Uterus (tissue), 4 donors: ENCODE measurements around the gene NCAM1. TPM values are rescaled to one million over a fixed set of nuclear protein-coding genes. Genes with fewer than 3 reads are reported as not detected.
A peak's percentile ranks its signal among the peaks of the same experiment; 100 is the strongest.

ENCODE experiments used
- DNase-seq, 2 donors: peaks; one replicate each; pipeline ENCODE4 v3.0.0-alpha.2; 2019 to 2020
- H3K27ac ChIP-seq, 2 donors: fragments of 200-600 bp; sonication (generic); 1 replicate in 1 of 2; 2 replicates in 1 of 2; pipeline ENCODE4 v1.5.1; 2016 to 2018
- H3K27me3 ChIP-seq, 2 donors: fragments of 200-600 bp; sonication (generic); one replicate each; pipeline ENCODE4 v1.5.1; 2018 to 2019; ENCODE audit warnings: control low read depth in 1 of 2
- H3K36me3 ChIP-seq, 2 donors: fragments of 200-600 bp; sonication (generic); one replicate each; pipeline ENCODE4 v1.5.1; 2019; ENCODE audit warnings: control low read depth in 1 of 2
- H3K4me1 ChIP-seq, 2 donors: fragments of 200-600 bp; sonication (generic); one replicate each; pipeline ENCODE4 v1.5.1; 2018 to 2019; ENCODE audit warnings: control low read depth in 1 of 2
- H3K4me3 ChIP-seq, 2 donors: fragments of 200-600 bp; sonication (generic); 1 replicate in 1 of 2; 2 replicates in 1 of 2; pipeline ENCODE4 v1.5.1; 2018 to 2019; ENCODE audit warnings: mild to moderate bottlenecking in 1 of 2
- H3K9me3 ChIP-seq, 2 donors: fragments of 200-600 bp; sonication (generic); one replicate each; pipeline ENCODE4 v1.5.1; 2019; ENCODE audit warnings: control low read depth in 1 of 2
- CTCF ChIP-seq, 4 experiments: fragments of 200-600 bp in 2 of 4; fragments of 450-650 bp in 2 of 4; sonication (generic) in 2 of 4; IDR thresholded peaks; one replicate each; pipeline ENCODE4 v1.5.1; 2016 to 2019; ENCODE audit warnings: antibody characterized with exemption in 4 of 4, mild to moderate bottlenecking in 2 of 4, moderate library complexity in 1 of 4
- POLR2A ChIP-seq, 2 donors: fragments of 450-650 bp; IDR thresholded peaks; one replicate each; pipeline ENCODE4 v1.6.1; 2016; ENCODE audit warnings: antibody characterized with exemption in 2 of 2, mild to moderate bottlenecking in 1 of 2, moderate library complexity in 1 of 2
- intact Hi-C: fragments of 100-400 bp; cut with DNase I; formaldehyde crosslinking; loops from one replicate; pipeline ENCODE4 v1.15.1; 2023; ENCODE audit warnings: low total_unique reads
- total RNA-seq, 4 donors: library from RNA; depleted of rRNA in 3 of 4; stranded (reverse); fragments of >200 nt in 3 of 4; gene quantifications; one replicate each; pipeline versions ENCODE4 v1.1.0 to v1.2.4, GENCODE V29; 2014 to 2023
- donor health status: DM: yes; HTN: yes; CAD: no.

Gene NCAM1
- total RNA-seq, 4 donors from 2014 or later: 54.4 to 210 (median 171) TPM

GRCh38 chr11:113256431-113257202, 295.4 kb downstream of the NCAM1 start:
- TF ChIP-seq CTCF (IDR thresholded peaks at IDR 0.05): no peak
- no peak for TF ChIP-seq POLR2A (IDR thresholded peaks at IDR 0.05)
- peaks cover 0 to 5% of the 10 kb centered on the region in 2 donors for H3K4me1 ChIP-seq
- H3K4me3 ChIP-seq: no peak overlapping the region
- no peak for DNase-seq
- H3K27me3 ChIP-seq: no peaks in the 10 kb centered on the region
- H3K9me3 ChIP-seq: no peaks in the 10 kb centered on the region
- peak overlapping the region; percentile 61 to 84 for H3K27ac ChIP-seq
- intact Hi-C loops: no loop called here
- no peaks in the 10 kb centered on the region for H3K36me3 ChIP-seq

GRCh38 chr11:113260096-113260425, 298.8 kb downstream of the NCAM1 start:
- Histone ChIP-seq H3K27me3 (no peaks in the 10 kb centered on the region), H3K36me3 (no peaks in the 10 kb centered on the region), H3K4me1 (peaks cover 0 to 2% of the 10 kb centered on the region in 2 donors), H3K9me3 (no peaks in the 10 kb centered on the region), H3K4me3 (no peak overlapping the region), H3K27ac (no peak overlapping the region)
- no peak for DNase-seq
- intact Hi-C loops: no loop called here
- TF ChIP-seq CTCF (IDR thresholded peaks at IDR 0.05) (no peak), POLR2A (IDR thresholded peaks at IDR 0.05) (no peak)

GRCh38 chr11:113260541-113260940, 299.3 kb downstream of the NCAM1 start:
- TF ChIP-seq POLR2A (IDR thresholded peaks at IDR 0.05) (no peak), CTCF (IDR thresholded peaks at IDR 0.05) (no peak)
- no peaks in the 10 kb centered on the region for H3K4me1 ChIP-seq
- H3K9me3 ChIP-seq: no peaks in the 10 kb centered on the region
- intact Hi-C loops: no loop called here
- no peak overlapping the region for H3K27ac ChIP-seq
- no peaks in the 10 kb centered on the region for H3K36me3 ChIP-seq
- no peak overlapping the region for H3K4me3 ChIP-seq
- DNase-seq: no peak
- H3K27me3 ChIP-seq: no peaks in the 10 kb centered on the region

- Histone ChIP-seq H3K4me3 (no peak overlapping the region), H3K27ac (no peak overlapping the region), H3K36me3 (no peaks in the 10 kb centered on the region), H3K4me1 (no peaks in the 10 kb centered on the region), H3K9me3 (no peaks in the 10 kb centered on the region), H3K27me3 (no peaks in the 10 kb centered on the region)
- no peak for DNase-seq
- intact Hi-C loops: no loop called here
- no peak for TF ChIP-seq CTCF (IDR thresholded peaks at IDR 0.05)
- no peak for TF ChIP-seq POLR2A (IDR thresholded peaks at IDR 0.05)
These were observed 300.7 kb downstream of the NCAM1 start for GRCh38 chr11:113261709-113262475.

GRCh38 chr11:113262594-113262993, 301.4 kb downstream of the NCAM1 start:
- intact Hi-C loops: no loop called here
- H3K36me3 ChIP-seq: no peaks in the 10 kb centered on the region
- H3K27me3 ChIP-seq: no peaks in the 10 kb centered on the region
- H3K9me3 ChIP-seq: no peaks in the 10 kb centered on the region
- TF ChIP-seq CTCF (IDR thresholded peaks at IDR 0.05) (no peak), POLR2A (IDR thresholded peaks at IDR 0.05) (no peak)
- no peak for DNase-seq
- H3K27ac ChIP-seq: no peak overlapping the region
- H3K4me3 ChIP-seq: no peak overlapping the region
- H3K4me1 ChIP-seq: no peaks in the 10 kb centered on the region
